Cardiac fibroblast (primary cell): Measurements from ENCODE around the gene FOXD1.

Experiments
- DNase-seq, 2 donors: peaks; one replicate each; pipeline versions ENCODE4 v3.0.0 to v3.0.0-alpha.2; 2010; ENCODE audit warnings: low read depth in 2 of 2
- H3K4me3 ChIP-seq, 2 donors: replicated peaks in 1 of 2; 1 replicate in 1 of 2; 2 replicates in 1 of 2; pipeline ENCODE4 v1.5.1; 2011; ENCODE audit warnings: low read depth in 2 of 2, low read length in 2 of 2, mild to moderate bottlenecking in 2 of 2, moderate library complexity in 1 of 2
- TF ChIP-seq, protein P1 (sequence below): IDR thresholded peaks from one replicate; pipeline ENCODE4 v1.5.1; 2011; ENCODE audit warnings: low read depth, mild to moderate bottlenecking, low read length, inconsistent platforms

FOXD1 gene

GRCh38 chr5:73444499-73445438, 3.8 kb downstream of the FOXD1 start:
- no peak overlapping the region for H3K4me3 ChIP-seq
- no peak for DNase-seq
- TF ChIP-seq, protein P1, sequence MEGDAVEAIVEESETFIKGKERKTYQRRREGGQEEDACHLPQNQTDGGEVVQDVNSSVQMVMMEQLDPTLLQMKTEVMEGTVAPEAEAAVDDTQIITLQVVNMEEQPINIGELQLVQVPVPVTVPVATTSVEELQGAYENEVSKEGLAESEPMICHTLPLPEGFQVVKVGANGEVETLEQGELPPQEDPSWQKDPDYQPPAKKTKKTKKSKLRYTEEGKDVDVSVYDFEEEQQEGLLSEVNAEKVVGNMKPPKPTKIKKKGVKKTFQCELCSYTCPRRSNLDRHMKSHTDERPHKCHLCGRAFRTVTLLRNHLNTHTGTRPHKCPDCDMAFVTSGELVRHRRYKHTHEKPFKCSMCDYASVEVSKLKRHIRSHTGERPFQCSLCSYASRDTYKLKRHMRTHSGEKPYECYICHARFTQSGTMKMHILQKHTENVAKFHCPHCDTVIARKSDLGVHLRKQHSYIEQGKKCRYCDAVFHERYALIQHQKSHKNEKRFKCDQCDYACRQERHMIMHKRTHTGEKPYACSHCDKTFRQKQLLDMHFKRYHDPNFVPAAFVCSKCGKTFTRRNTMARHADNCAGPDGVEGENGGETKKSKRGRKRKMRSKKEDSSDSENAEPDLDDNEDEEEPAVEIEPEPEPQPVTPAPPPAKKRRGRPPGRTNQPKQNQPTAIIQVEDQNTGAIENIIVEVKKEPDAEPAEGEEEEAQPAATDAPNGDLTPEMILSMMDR: no peak

- no peak for DNase-seq
- TF ChIP-seq, protein P1: no peak
- no peak overlapping the region for H3K4me3 ChIP-seq
Observed at GRCh38 chr5:73443829-73444498, 4.6 kb downstream of the FOXD1 start.

DNA sequence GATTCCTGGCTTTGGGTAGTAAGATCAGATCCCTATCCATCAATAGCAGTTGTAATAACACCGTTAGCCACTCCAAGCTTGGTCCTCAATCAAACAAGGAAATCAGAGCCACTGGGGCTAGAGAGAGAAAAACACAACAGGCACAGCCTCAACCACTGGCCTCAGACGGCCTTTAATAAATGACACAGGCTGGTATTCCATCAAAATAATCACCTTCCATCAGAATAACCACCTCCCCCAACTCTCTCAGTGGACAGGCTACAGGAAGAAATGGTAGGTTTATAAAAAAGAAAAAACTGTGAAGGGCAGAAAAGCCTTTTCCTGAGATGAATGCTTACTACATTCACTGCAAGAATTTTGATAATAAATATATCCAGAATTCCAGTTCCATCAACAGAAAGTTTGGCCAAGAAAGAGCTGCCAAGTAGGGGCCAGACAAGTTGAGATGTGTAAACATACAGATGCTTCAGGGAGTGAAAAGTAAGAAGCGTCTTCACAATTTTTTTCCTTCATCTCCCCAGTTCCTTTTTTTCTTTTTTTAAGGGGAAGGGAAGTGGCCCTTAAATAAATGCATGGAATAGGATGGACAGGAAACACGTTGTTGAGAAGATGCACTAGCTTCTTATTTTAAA, 5.5 kb downstream of the FOXD1 start:
- H3K4me3 ChIP-seq: no peak overlapping the region
- TF ChIP-seq, protein P1: no peak
- no peak for DNase-seq

GRCh38 chr5:73442231-73442811, 6.3 kb downstream of the FOXD1 start:
- H3K4me3 ChIP-seq: no peak overlapping the region
- DNase-seq: no peak
- TF ChIP-seq, protein P1: no peak

DNA sequence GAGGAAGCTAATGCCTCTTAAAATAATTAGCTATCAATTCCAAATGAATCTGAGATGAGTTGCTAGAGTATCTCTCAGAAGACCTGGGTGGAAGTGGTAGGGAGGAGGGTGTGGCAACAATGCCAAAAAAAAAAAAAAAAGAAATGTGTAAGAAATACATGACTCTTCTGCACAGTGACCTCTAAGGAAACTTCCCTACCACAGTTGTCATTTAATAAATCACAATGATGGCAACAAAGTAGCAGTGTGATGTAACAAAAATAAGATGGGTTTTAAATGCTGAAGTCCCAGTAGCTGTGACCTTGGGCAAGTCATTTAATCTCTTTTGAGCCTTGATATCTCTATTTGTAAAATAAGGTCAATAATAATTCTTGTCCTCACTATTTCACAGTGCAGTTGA, 7.2 kb downstream of the FOXD1 start:
- H3K4me3 ChIP-seq: no peak overlapping the region
- DNase-seq: no peak
- TF ChIP-seq, protein P1: no peak

DNA sequence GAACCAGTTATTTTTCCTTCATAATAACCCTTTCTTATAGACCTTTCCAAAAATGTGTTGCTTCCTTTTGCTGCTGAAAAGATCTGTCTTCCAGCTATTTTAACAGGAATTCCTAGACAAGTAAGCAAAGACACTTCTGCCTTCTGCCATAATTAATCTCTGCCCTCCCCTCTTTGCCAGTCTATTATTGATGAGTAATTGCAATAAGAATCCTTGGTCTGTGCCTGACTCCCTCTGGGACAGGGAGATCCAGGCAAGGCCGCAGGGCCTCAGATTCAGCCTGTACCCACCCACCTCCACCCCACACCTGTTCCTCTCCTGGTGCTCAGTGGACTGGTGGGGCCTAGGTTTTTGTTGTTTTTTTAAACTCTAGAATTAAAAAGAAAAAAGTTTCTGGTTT, 8.3 kb downstream of the FOXD1 start:
- TF ChIP-seq, protein P1: no peak

More for the DNA sequence above, 8.3 kb downstream of the FOXD1 start:
- no peak for DNase-seq
- no peak overlapping the region for H3K4me3 ChIP-seq
